Medulla oblongata (tissue), 1 donor: ENCODE measurements around the gene RPS19BP1.

ENCODE experiments used
- DNase-seq: peaks from one replicate; pipeline ENCODE4 v3.0.0-alpha.2; 2015; ENCODE audit errors: extremely low spot score

Gene RPS19BP1

DNA sequence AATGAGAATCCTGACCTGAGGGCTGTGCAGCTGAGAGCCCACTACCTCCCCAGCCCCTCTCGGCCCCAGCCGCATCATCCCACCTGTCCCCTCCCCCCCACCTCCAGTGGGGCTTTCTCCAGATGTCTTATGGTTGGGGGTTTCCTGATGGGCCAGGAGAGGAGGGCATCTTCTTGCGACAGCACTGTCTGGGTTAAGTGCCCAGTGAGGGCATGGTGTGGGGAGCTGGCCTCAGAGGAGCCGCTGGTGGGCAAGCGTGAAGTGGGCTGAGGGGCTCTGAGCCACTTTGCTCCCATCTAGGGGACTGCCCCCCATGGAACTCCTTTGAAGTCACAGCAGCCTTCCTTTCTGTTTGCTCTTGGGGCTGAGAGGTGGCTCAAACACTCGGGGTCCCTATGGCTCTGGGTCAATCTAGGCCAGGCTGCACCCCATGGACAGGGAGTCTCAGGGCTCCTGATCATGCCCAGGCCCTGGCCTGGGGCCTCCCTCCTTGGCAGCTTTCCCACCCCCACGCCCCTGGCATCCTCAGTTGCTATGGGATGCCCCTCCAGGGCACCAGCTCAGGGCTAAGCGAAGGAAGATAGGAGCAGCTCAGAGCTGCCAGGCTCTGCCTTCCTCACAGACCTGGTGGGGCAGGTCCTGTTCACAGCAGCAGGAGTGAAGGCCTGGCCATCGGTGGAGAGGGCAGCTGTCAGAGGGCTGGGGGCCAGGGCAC is 41.4 kb downstream of the RPS19BP1 start:
- no peak for DNase-seq

GRCh38 chr22:39490135-39490798 is 42.3 kb downstream of the RPS19BP1 start:
- DNase-seq = peak; percentile 87

GRCh38 chr22:39489094-39490068 is 43.2 kb downstream of the RPS19BP1 start:
- no peak for DNase-seq

DNA sequence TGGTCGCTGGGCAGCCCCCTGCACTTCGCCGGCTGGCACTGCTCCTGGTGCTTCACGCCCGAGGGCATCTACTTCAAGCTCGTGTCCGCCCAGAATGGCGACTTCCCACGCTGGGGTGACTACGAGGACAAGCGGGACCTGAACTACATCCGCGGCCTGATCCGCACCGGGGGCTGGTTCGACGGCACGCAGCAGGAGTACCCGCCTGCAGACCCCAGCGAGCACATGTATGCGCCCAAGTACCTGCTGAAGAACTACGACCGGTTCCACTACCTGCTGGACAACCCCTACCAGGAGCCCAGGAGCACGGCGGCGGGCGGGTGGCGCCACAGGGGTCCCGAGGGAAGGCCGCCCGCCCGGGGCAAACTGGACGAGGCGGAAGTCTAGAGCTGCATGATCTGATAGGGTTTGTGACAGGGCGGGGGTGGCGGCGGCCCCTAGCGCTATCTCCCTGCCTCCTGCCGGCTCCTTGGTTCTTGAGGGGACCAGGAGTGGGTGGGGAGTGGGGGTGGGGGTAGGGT is 43.9 kb downstream of the RPS19BP1 start:
- DNase-seq = no peak

- DNase-seq = no peak
Observed at GRCh38 chr22:39487826-39488520, 44.6 kb downstream of the RPS19BP1 start.

GRCh38 chr22:39486951-39487825 is 45.4 kb downstream of the RPS19BP1 start:
- peak; percentile 61 for DNase-seq

GRCh38 chr22:39482768-39483167 is 49.8 kb downstream of the RPS19BP1 start:
- DNase-seq = no peak

DNA sequence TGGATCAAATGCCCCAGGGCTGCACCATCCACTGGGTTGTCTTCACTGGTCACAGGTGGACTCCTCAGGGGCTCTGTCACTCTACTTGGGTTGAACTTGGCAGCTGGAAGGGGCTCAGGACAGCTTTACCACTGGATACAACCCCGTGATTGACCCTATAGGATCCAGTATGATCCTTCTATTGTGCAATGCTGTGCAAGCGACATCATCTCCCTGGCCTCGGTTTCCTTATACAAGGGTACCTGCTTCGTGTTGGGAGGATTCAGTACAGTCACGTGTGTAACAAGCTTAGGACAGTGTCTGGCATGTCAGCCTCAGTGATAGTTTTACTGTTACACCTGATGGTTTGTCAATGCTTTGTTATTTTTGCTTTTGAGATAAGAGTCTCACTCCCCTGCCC is 51.0 kb downstream of the RPS19BP1 start:
- DNase-seq = no peak

- no peak for DNase-seq
Observed at GRCh38 chr22:39481054-39481453, 51.5 kb downstream of the RPS19BP1 start.

DNA sequence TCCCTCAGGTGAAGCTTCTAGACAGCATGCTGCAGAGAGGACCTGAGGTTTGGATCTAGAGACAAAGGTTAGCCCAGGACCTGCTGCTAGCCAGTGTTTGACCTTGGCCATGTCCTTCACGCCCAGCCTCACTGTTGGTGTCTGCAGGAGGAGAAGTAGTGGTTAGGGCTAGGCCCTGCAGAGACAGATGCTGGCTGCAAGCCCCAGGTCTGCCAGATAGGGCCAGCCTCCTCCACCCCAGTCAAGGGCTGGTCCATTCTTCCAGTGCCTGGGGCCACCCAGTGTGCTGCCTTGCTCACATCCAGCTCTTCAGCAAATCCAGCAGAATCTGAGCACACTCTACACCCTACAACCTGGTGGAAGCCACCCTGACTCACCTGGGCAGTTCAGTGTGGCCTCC is 52.0 kb downstream of the RPS19BP1 start:
- no peak for DNase-seq

DNA sequence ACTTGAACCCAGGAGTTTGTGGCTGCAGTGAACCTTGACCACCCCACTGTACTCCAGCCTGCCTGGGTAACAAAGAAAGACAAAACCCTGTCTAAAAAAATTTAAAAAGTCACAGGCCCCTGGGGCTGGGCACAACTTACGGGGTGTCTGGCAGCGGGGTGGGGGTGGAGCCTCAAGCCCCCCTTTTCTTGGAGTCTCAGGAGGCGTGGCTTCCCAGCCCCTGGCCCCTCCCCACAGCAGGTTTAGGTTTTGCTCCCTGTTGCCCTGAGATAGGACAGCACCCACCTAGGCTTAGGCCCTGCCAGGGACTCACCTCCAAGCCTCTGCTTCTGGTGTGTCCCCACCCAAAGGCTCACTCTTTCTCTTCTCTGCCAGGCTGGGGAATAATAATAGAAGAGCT is 53.3 kb downstream of the RPS19BP1 start:
- DNase-seq = no peak
